Right hindlimb (tissue), 1 donor: ENCODE measurements around the gene ANKMY2.
A peak's percentile ranks its signal among the peaks of the same experiment; 100 is the strongest.
"Not testable (repeated sequence)": the region's sequence is repeated elsewhere in the genome, so short reads cannot be mapped to it uniquely, and the experiment has no call there.

Source experiments
- DNase-seq: peaks from one replicate; pipeline ENCODE4 v3.0.0-alpha.2; 2018

ANKMY2 gene

GRCh38 chr7:16645593-16646471 is at the start of gene ANKMY2, which contains the start of gene BZW2:
TSS of gene ANKMY2 (minus strand) at chr7:16645754. CDS start at chr7:16645573, 181 bp downstream.
TSS of gene BZW2 (plus strand) at chr7:16646181. CDS start at chr7:16665444, 19,263 bp downstream.
- DNase-seq, result peak; percentile 97

- DNase-seq, result no peak
Measured at GRCh38 chr7:16694806-16695205, 49.3 kb upstream of the ANKMY2 start.

- DNase-seq, result no peak
Measured at GRCh38 chr7:16693601-16694318, 48.2 kb upstream of the ANKMY2 start.

- no peak for DNase-seq
Measured at GRCh38 chr7:16691241-16691640, 45.7 kb upstream of the ANKMY2 start.

GRCh38 chr7:16688249-16688648 is 42.7 kb upstream of the ANKMY2 start:
- DNase-seq, result no peak

GRCh38 chr7:16685535-16685934 is 40.0 kb upstream of the ANKMY2 start:
- DNase-seq, result no peak

- no peak for DNase-seq
Measured at GRCh38 chr7:16684935-16685334, 39.4 kb upstream of the ANKMY2 start.

- not testable (repeated sequence) for DNase-seq
Measured at GRCh38 chr7:16678645-16679566, 33.4 kb upstream of the ANKMY2 start.

GRCh38 chr7:16677978-16678494 is 32.5 kb upstream of the ANKMY2 start:
- DNase-seq, result no peak

GRCh38 chr7:16675277-16675676 is 29.7 kb upstream of the ANKMY2 start:
- DNase-seq, result no peak

GRCh38 chr7:16671811-16672210 is 26.3 kb upstream of the ANKMY2 start:
- no peak for DNase-seq

GRCh38 chr7:16670731-16671344 is 25.3 kb upstream of the ANKMY2 start:
- DNase-seq, result no peak

- no peak for DNase-seq
Measured at GRCh38 chr7:16670021-16670420, 24.5 kb upstream of the ANKMY2 start.

- no peak for DNase-seq
Measured at GRCh38 chr7:16669581-16669980, 24.0 kb upstream of the ANKMY2 start.

- no peak for DNase-seq
Measured at GRCh38 chr7:16668978-16669377, 23.4 kb upstream of the ANKMY2 start.

GRCh38 chr7:16668049-16668858 is 22.7 kb upstream of the ANKMY2 start:
- no peak for DNase-seq

- DNase-seq, result no peak
Measured at GRCh38 chr7:16667355-16667754, 21.8 kb upstream of the ANKMY2 start.

- no peak for DNase-seq
Measured at GRCh38 chr7:16661924-16662323, 16.4 kb upstream of the ANKMY2 start.

GRCh38 chr7:16660702-16661464 is 15.3 kb upstream of the ANKMY2 start:
- no peak for DNase-seq

GRCh38 chr7:16659854-16660497 is 14.4 kb upstream of the ANKMY2 start:
- not testable (repeated sequence) for DNase-seq
